Measurements from ENCODE around the gene GSTA5.
"Not testable (repeated sequence)": the region's sequence is repeated elsewhere in the genome, so short reads cannot be mapped to it uniquely, and the experiment has no call there.

GSTA5 gene

DNA sequence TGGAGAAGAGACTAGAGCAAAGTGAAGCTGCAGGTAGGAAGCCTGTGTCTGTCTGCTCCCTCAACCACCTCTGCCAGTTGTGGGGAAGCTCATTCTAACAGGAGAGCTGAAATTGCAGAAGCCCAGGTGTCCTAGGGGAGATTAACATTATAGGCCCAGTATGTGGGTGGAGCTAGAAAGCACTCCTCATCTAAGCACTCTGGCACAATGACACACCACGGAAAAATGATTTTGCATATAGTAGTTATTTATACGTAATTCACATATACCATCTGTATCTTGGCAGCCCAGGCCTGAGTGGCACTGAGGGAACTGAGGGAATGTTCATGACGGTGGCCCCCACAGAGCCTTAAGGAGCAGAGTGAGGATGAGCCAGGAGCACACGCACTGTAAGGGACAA lies 9.7 kb downstream of the GSTA5 start:
- DNase-seq = not testable (repeated sequence)

GRCh38 chr6:52829046-52829817 lies 11.4 kb downstream of the GSTA5 start:
- no peak for DNase-seq

DNA sequence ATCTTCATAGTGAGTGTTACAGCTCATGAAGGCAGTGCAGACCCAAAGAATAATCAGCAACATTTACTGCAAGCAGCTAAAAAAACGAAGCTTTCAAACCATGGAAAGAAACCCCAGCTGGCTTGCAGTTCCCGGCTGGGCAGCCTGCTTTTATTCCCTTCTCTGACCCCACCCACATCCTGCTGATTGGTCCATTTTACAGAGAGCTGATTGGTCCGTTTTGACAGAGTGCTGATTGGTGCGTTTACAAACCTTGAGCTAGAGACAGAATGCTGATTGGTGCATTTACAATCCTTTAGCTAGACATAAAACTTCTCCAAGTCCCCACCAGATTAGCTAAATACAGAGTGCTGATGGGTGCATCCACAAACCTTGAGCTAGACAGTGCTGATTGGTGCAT lies 12.0 kb downstream of the GSTA5 start:
- not testable (repeated sequence) for DNase-seq

DNA sequence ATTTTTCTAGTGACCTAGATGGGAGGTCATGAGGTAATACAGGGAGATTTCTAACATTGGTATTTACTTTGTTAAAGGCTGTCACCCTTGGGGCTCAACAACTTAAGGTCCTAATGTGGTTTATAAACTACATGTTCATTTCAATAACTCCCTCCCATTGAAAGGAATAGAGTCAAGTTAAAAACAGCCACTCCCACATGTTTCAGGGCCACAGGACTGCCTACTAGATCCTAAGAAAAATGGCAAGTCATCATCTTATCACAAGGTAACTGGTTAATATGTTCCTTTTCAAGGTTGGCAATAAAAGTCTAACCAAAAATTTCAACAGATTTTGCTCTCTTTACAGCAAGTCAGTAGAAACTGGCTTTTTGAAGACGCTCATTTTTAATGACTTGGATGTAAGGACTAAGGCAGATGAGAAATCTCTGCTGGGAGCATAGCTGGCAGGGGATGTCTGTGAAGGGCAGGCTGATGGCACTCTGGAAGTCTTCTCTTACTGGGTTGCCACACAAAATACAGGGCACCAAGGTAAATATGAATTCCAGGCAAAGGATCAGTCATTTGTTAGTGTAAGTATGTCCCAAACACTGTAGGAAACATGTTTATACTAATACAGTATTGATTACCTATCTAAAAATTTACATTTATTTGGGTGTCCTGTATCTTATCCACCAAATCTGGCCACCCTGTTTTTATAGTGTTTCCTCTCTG lies 13.4 kb downstream of the GSTA5 start:
- DNase-seq = not testable (repeated sequence)

DNA sequence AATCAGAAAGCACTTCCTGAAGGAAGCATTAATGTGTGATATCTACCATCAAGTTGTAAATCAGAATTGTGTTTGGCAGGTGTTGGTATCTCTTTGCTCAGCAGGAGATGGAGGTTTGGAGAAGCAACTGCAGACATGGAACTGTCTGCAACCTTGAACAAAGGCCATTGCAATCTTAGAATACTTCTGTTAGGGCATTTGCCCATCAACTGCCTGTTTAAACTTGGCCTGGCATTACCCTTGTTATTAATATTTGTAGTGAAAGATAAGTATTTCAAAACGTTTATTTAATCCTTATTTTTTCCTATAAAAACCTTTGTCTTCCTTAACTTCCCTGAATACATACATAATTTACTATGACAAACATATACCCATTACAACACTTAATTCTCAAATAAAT lies 14.1 kb downstream of the GSTA5 start:
- DNase-seq = no peak

- not testable (repeated sequence) for DNase-seq
Measured at GRCh38 chr6:52825900-52826459, 14.6 kb downstream of the GSTA5 start.

DNA sequence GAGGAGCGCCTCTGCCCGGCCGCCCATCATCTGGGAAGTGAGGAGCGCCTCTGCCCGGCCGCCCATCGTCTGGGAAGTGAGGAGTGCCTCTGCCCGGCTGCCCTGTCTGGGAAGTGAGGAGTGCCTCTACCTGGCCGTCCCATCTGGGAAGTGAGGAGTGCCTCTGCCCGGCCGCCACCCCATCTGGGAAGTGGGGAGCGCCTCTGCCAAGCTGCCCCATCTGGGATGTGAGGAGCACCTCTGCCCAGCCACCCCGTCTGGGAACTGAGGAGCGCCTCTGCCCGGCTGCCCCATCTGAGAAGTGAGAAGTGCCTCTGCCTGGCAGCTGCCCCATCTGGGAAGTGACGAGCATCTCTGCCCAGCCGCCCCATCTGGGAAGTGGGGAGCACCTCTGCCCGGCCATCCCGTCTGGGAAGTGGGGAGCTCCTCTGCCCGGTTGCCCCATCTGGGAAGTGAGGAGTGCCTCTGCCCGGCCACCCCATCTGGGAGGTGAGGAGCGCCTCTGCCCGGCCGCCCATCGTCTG lies 15.3 kb downstream of the GSTA5 start:
- not testable (repeated sequence) for DNase-seq

GRCh38 chr6:52821842-52822241 lies 18.8 kb downstream of the GSTA5 start:
- DNase-seq = no peak

GRCh38 chr6:52820198-52820597 lies 20.4 kb downstream of the GSTA5 start:
- no peak for DNase-seq

DNA sequence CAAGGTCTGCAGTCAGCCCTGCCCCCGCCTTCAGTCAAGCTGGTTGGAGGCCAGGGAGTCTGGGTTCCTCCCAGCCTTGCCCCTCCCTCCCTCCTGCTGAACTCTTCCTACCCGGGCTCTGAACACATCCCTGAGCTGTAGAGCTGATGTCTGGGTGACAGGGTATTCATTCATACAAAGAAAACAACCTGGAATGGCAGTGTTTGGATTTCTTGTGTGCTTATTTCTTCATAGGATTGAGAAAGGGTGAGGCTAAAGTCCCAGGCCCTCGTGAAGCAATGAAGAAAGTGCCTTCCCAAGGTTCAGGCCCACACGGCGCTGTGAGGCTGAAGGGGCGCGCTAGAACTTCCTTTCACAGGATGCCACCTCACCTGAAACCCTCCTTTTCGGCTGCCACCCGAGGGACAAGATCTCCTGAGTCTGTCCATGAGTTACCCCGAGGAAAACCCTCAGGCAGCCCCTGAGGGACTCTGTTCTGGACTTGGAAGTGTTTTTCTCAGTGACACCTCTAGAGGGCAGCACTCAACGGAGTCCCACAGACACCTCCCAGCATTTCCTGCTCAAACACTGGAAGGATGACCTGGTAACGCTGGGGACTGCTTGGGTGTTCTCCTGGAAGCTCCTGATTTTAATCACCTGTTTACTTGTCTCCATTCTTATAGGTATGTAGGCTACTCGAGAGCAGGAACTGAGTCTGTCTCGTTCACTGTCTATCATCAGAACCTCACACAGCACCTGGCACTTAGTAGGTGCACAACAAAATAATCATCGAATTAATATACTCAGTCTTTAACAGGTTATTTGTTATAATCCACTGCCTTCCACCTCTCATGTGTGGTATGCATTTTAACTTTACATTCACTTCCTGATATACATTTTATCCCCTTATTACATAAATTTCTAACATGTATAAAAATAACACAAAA lies 25.2 kb downstream of the GSTA5 start:
- peak; percentile 3 for DNase-seq

GRCh38 chr6:52814545-52814944 lies 26.1 kb downstream of the GSTA5 start:
- not testable (repeated sequence) for DNase-seq

GRCh38 chr6:52809777-52810176 lies 30.8 kb downstream of the GSTA5 start:
- not testable (repeated sequence) for DNase-seq

DNA sequence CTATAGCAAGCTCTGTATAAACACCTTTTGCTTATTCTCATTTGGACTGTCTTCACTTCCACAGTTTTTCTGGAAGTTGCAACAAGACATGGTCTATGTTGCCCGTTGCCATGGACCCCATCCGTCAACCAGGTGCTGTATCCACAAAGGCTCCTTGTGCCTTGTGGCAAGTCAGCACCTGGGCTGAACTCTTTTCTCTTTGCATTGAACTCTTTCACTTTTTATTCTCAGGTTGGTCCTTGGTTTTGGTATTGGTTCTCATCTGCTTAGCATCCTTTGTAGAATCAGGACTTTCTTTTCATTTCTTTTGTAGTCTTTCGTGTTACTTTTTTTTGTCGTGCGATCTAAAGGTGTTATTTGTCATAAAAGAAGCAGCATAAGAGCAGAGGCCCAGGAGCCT lies 32.0 kb downstream of the GSTA5 start:
- no peak for DNase-seq

DNA sequence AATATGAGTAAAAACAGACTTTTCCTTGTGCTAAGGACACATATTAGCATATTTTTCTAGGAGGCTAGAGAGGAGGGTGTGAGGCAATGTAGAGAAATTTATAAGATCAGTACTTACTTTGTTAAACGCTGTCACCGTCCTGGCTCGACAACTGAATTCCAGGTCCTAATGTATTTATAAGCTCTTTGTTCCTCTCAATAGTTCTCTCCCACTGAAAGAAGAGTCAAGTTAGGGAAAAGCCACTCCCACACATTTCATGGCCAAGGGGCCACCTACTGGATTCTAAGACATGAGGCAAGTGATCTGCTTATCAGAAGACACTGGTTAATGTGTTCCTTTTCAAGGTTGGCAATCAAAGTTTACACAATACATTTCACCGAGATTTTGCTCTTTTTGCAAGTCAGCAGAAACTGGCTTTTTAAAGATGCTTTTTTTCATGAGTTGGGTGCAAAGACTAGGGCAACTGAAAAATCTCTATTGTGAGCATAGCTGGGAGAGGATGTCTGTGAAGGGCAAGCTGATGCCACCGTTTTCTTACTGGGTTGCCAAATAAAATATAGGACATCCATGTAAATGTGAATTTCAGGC lies 36.9 kb downstream of the GSTA5 start, which contains the start of gene GSTA1:
Gene GSTA1 (minus strand): TSS at position 149 of the 588 bp plus-strand sequence. CDS start 4,549 bp downstream, outside the sequence.
- DNase-seq = not testable (repeated sequence)

DNA sequence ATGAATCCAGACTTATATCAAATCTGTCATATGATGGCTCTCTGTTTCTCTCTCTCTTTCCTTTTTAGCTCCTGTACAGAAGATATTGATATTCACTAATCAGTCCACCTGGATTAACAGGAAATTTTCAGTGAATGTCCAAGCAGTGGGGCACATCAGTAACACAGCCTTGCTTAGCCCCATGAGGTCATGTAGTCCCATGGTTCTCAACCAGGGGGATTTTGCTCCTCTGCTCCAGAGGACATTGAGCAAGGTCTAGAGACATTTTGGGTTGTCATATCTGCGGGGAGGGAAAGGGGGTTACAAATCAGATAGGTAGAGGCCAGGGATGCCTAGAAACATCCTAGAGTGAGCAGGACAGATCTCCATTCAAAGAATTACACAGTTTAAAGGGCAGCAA lies 37.8 kb downstream of the GSTA5 start:
- no peak for DNase-seq

- no peak for DNase-seq
Measured at GRCh38 chr6:52801188-52801841, 39.3 kb downstream of the GSTA5 start.

GRCh38 chr6:52799272-52799671 lies 41.3 kb downstream of the GSTA5 start:
- not testable (repeated sequence) for DNase-seq

DNA sequence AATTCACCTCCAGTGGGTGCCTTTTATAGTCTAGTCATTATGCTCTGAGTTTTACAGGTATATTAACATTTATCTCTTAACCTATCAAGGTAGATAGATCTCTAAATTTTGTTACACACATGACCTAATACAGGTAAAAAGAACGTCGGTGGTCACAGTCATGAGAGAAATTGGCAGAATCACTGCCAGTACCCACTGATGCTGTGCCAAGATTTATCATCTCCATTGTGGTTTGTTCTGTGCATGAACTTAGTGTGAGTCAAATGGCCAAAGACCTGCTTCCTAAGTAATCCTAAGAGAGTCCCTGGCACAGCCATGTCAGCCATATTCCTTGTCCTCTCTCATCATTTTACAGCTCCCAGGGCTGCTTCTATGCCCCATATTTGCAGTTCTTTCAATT lies 46.2 kb downstream of the GSTA5 start:
- not testable (repeated sequence) for DNase-seq

DNA sequence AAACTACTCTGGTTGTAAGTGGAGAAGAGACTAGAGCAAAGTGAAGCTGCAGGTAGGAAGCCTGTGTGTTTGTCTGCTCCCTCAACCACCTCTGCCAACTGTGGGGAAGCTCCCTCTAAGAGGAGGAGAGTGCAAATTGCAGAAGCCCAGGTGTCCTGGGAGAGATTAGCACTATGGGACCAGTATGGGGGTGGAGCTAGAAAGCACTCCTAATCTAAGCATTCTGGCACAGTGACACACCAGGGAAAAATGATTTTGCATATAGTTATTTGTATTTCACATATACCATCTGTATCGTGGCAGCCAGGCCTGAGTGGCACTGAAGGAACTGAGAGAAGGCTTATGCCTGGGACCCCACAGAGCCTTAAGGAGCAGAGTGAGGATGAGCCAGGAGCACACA lies 49.8 kb downstream of the GSTA5 start:
- no peak for DNase-seq

DNA sequence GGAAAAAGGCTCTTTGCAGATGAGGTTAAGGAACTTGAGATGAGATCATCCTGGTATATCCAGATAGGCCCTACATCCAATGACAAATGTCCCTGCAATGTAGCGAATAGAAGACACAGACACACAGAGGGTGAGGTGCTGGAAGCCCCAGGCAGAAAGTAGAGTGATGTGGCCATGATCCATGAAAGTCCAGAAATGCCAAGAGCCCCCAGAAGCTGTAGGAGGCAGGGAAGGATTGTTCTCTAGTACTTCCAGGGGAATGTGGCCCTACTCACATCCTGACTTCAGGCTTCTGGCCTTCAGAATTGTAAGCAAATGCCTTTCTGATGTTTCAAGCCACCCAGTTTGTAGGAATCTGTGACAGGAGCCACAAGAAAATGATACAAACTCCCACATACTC lies 51.0 kb downstream of the GSTA5 start:
- not testable (repeated sequence) for DNase-seq

DNA sequence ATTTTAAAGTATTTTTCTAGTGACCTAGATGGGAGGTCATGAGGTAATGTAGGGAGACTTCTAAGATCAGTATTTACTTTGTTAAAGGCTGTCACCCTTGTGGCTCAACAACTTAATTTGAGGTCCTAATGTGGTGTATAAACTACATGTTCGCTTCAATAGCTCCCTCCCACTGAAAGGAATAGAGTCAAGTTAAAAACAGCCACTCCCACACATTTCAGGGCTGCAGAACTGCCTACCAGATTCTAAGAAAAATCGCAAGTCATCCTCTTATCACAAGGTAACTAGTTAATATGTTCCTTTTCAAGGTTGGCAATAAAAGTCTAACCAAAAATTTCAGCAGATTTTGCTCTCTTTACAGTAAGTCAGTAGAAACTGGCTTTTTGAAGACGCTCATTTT lies 52.1 kb downstream of the GSTA5 start:
- no peak for DNase-seq

GRCh38 chr6:52787917-52788316 lies 52.7 kb downstream of the GSTA5 start:
- DNase-seq = no peak
